NCI-H1092 (cell line): ENCODE results near the gene CDK11A.
"Not testable (repeated sequence)": the region's sequence is repeated elsewhere in the genome, so short reads cannot be mapped to it uniquely, and the experiment has no call there.

Source experiments
- DNase-seq: peaks from one replicate; lab custom pipeline; 2025; lab: John Stamatoyannopoulos, UW

Gene CDK11A

DNA sequence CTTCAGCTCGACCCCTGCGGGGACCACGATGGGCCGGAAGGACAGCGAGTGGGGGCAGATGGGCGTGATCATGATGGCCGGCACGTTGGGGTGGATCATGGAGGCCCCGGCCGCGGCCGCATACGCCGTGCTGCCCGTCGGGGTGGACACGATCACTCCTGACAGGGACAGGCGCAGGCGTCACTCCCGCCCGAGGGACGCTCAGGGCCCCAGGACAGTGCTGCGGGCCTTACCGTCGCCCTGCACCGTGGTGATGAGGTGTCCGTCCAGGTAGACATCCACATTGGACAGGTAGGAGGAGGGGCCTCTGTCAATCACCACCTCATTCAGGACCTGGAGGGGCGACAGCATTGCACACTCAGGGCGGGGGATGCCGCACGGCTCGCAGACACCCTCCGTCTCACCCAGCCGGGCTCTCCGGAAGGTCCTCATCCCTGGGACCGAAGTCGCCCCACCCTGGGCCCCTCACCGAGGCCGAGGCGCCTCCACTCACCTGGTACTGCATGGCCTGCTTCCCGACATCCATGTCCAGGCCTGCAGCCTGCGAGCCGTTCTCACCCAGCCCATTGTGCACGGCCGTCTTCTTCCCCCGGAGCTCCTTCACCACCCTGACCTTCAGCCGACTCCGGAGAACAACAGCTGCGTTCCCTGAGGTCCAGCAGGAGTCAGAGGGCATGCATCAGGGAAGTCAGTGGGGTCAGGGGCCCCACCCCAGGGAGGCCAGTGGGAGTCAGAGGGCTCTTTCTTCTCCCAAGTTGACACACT is 30.1 kb upstream of the CDK11A start:
- DNase-seq = no peak

DNA sequence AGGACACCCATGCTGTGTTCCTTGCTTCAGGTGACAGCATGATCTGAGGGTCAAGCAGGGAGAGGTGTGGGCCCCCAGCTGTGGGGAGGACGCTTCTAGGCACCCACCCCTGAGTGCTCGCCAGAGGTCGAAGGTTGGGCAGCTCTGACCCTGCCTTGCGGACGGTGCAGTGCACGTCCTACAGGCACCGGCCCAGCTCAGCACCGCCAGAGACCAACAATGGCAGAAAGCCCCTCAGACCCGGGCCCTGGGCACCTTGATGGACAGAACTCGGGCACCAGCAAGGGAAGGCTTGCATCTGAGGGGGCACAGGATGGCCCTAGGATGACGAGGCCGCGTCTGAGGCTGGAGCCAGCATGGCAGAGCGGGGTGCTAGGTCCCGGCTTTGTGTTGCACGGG is 29.4 kb upstream of the CDK11A start:
- no peak for DNase-seq

DNA sequence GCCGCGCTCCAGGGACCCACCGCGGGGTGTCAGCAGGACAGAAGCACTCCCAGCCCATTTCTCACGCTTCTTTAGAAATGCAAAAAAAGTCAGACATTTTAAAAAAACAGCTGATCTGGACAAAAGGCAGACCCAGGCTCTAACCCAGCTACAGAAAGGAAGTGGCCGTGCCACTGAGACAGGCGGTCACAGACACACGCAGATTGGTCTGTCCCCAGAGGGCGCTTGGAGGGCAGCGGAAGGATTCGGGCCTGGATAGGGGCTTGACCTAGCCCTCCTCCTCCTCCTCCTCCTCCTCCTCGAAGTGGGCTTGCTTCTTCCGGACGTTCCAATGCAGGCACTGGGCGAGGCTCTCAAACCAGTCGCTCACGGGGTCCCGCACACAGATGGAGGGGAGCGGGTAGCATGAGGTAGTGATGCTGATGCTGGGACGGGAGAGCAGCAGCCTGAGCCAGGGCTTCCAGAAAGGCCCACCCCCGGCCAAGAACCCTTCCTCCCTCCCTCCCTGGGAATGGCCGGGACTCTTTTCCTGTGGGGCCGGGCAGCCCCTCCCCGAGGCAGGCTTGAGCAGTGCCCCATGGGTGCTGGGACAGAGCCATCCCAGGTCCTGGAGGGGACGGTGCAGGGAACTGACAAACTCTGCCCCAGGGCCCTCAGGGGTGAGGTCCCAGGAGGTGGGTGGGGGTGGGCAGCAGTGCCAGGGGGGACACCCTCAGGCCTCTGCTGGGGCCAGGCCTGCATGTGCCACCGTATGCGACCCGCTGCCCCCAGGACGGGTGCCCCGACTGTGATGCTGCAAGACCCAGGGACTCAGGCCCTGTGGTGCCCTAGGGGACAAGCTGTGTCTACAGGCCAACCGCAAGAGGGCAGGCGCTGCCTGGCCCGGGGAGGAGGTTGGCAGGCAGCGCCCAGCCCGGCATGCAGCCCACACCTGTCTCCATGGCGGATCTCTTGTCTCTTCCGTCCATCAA is 28.8 kb upstream of the CDK11A start:
- no peak for DNase-seq

DNA sequence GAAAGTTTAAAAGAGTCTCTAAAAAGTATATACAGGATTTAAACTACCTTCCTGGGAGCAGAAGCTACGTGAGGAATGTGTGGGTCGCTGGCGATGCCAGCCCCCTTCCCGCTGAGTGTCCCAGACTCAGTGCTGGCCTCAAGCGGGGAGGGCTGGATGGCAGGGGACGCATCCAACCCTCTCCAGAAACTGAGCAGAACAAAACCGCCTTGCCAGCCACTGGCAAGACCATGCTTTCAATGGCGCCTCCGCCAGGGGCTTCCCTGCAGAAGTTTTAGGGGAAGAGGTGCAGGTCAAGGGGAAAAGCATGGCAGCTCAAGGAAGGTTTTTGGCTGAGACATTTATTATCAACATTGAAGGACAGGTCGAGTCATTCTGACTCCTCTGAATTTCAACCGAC is 28.0 kb upstream of the CDK11A start:
- DNase-seq = no peak

DNA sequence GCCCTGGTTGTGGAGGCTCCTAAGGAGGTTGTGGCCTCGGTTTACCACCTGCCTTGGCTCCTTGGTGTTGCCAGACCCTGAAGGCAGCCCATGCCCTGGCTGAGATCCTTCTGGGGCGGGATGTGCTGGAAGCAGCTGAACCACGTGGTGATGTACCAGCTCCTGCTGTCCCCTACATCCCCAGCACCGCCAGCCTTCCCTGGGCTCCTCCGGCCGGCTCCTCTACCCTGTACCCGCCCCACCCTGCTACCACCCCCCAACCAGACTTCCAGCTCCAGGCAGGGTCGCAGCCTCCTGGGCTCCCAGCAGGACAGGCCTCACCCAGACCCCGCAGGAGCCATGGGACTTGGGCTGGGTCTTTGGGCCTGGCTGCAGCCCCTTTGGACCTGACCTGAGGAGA is 25.8 kb upstream of the CDK11A start:
- DNase-seq = not testable (repeated sequence)

DNA sequence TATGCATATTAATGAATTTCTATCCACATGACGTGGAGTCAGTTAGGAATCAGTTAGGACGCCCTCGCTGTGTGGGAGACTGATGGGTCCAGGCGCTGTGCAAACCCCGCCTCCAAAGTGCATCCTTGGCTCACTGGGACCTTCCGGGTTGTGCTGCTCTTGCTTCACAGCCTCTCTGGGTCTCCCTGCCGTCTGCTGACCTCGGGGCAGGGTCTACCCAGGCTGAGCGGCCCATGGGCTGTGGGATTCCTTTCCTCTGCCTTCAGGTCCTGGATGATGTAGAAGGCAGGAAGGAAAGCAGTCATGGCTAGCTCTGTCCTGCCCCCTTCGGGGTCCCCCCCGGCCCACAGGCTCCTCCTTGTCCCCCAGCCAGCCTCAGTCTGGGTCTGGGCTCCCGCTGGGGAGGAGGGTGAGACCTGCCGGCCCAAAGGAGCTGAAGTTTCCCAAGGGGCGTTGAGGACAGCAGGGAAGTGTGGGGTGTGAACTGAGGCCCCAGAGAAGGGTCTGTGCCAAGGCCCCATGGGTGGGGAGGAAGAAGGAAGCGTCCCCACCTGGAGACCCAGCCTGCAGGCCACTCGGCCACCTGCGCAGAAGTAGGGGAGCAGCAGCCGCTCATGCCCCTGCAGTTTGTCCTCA is 24.6 kb upstream of the CDK11A start:
- no peak for DNase-seq

DNA sequence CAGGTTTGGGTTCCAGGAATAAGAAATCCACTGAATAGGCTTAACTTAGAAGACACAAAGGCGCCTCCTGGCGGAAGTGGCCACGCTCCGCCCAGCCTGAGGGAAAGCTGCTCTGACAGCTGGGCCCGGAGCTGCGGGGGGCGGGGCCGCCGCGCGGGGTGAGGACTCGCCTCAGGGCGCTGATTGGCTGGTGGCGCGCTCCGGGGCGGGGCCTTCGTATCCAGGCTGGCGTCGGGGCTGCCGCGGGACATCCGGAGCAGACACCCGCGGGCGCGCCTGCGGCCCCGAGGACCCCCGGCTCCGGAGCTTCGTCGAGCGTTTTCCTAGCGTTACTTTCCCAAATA is 22.4 kb upstream of the CDK11A start:
- not testable (repeated sequence) for DNase-seq

DNA sequence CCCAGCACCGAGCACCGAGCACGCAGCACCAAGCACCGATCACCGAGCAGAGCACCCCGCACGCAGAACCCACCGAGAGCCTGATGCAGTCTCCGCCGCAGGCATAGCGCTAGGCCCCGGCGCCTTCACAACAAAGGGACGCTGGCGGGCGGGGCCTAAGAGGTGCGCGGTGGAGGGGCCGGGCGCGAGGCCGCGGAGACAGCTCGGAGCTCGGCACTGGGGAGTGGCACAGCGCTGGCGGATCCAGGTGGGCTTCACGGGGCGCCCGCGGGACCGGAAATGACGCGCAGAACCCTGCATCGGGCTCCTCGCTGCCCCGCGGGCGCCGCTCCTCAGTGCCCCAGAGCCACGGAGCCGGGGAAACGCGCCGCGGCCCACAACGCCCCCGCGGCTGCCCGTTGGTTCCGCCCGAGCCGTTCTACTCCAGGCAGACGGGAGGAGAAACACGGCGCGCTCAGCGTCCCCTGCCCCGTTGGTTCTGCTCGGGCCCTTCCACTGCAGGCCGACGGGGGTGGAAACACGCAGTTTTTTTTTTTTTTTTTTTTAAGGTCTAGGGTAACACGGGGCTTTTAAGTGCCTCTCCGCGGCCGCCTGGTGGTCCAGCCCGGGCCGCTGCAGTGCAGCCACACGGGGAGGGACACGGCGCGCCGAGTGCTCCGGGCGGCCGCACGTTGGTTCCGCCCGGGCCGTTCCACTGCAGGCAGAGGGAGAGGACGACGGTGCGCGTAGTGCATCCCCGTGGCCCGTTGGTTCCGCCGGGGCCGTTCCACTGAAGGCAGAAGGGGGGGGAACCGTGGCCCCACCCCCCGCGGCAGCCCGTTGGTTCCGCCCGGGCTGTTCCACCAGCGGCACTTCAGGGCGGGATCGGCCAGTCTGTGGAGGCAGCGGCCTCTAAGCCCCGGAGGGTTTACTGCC is 21.8 kb upstream of the CDK11A start:
- DNase-seq = not testable (repeated sequence)

DNA sequence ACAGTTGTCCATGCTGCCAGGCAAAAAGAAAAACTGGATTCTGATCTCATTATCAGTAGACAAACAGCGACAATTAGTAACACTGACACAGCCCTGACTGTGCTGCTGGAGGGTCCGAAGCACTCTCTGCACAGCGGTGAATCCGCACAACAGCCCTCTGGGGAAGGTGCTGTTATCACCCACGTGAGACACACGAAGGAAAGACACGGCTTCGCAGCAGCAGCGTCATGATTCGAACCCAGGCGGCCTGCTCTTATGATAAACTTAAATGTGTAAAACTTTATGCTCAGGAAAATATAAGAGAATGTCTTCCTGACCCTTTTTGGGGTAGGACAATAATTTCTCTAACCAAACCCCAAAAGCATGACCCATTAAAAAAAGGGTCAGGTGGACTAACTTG is 18.4 kb upstream of the CDK11A start:
- not testable (repeated sequence) for DNase-seq

DNA sequence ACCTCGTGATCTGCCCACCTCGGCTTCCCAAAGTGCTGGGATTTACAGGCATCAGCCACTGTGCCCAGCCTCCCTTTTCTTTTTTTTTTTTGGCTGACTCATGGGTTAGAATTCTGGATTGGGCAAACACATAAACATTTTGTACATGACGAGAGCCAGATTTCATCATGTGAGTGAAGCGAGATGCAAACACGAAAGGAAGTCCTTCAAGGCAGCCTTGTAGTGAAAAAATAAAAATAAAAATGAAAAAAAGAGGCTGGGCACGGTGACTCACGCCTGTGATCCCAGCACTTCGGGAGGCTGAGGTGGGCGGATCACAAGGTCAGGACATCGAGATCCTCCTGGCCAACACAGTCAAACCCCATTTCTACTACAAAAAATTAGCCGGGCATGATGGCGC is 16.9 kb upstream of the CDK11A start:
- not testable (repeated sequence) for DNase-seq

DNA sequence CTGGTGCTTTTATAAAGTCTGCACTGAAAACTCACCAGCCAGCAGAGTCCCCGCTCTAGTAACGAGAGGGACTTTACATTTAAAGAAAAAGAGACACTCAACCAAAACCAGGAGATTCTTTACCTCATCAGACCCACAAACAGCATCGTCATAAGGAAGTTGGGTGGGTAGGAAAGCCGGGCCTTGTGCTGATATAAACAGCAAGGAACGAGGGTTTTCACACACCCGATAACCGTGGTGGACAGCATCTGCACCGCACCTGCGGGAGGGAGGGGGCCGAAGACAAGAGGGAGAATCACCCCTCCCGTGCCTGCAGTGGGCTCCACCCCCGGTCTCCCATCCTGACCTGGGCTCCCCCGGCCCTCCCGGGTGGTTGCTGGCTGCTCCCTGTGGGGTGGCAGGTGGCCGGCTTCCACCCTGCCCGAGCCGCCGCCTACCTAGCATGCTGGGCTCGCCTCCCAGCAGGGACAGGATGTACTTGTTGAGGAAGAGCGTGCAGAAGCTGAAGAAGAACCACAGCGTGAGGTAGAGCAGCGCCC is 14.7 kb upstream of the CDK11A start:
- not testable (repeated sequence) for DNase-seq

DNA sequence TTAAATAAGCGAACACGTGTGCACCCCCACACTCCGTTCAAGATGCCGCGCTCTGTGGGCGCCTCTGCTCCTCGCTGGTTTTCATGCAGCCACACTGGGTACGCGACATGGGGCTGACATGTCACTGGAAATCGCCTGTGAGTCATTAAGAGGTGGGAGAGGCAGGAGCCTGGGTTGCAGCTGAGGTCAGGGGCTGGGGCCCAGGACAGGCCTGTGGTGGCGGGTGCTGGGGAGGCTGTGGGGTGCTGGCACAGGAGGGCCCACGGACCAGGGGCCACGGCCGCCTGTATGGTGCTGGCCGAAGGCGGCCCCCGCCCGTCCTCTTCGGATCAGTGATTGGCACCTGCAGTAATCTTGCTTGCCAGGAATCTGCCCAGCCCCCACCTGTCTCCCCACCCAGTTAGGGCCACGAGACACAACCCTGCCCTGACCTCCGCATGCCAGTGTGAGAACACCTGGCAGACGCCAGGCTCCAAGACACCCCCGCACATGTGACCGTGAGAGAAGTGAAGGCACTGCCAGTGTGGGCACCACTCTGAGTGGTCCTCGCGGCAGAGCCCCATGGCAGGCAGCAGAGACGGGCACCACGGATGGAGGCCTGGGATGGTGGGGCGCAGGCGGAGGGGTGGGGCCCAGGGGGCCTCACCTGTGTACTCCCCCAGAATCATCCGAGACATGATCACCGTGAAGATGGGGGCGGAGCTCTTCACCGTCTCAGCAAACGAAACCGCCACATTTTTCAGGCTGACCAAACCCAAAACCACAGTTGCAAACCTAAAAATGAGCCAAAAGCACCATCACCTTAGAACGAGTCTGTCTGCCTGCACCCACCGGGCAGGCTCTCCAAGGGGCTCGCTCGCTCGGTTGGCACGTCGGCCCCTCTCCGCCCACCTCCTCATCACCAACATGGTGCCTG is 13.8 kb upstream of the CDK11A start:
- not testable (repeated sequence) for DNase-seq

DNA sequence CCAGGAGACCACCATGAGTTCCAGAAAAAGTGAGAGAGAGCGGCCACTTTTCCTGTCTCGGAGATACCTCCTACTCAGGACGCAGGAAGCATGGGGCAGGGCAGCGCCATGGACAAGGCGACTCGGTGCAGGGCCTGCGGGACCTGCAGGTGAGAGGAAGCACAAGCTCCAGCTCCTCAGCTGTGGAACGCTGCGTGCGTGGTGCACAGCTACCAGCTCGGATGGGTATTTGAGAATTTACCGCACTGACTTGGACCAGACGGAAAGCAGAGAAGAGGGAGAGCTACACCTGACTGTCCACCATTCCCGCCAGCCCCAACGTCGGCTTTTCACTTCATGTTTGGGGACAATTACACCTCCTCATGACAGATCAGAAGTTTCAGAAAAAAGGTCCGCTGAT is 8.2 kb upstream of the CDK11A start:
- DNase-seq = no peak

DNA sequence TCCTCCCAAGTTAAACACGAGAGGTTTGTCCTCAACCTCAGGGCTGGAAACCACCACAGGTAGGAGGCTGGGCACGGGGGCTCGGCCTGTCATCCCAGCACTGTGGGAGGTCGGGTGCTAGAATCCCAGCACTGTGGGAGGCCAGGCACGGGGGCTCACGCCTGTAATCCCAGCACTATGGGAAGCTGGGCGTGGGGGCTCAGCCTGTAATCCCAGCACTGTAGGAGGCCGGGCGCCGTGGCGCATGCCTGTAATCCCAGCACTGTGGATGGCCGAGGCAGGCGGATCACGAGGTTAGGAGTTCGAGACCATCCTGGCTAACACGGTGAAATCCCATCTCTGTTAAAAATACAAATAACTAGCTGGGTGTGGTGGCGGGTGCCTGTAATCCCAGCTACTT is 6.7 kb upstream of the CDK11A start:
- no peak for DNase-seq

DNA sequence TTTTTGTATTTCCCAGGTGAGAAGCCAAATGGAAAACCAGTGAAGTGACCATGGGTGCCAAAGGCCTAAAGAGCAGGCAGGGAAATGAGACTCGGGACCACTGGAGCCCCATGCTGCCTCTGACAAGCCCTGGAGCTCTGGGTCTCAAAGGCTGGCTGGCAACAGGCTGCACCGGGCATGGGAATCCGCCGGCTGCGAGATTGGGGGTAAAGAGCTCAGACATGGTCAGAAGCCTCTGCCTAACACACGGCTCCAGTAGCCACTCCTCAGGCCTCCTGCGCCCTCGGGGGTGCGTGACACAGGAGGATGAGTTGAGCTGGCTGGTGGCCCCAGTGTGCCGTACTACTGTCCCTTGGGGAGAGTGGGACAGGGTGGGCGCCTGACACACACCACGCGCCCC is 6.1 kb upstream of the CDK11A start:
- not testable (repeated sequence) for DNase-seq

DNA sequence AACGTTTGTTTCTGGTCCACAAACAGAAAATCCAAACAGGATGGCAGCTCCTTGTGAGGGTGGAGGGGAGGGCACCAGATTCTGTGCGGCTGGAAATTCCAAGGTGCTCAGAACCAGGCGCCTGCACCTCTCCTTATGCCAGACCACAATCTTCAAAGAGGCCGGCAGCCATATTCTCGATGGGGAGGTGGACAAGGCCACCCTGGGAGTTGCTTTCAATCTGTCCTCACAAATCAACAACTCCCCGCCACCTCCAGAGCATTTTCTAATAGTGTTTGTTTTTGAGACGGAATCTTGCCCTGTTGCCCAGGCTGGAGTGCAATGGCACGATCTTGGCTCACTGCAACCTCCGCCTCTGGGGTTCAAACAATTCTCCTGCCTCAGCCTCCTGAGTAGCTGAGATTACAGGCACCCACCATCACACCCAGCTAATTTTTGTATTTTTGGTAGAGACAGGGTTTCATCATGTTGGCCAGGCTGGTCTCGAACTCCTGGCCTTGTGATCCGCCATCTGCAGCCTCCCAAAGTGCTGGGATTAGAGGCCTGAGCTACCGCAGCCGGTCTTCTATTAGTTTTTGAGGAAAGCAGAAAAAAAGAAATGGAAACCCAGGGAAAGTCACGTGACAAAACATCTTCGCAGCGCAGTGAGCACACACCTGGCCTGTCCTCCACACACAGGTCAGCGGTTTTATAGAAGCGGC is 5.1 kb upstream of the CDK11A start:
- DNase-seq = not testable (repeated sequence)

DNA sequence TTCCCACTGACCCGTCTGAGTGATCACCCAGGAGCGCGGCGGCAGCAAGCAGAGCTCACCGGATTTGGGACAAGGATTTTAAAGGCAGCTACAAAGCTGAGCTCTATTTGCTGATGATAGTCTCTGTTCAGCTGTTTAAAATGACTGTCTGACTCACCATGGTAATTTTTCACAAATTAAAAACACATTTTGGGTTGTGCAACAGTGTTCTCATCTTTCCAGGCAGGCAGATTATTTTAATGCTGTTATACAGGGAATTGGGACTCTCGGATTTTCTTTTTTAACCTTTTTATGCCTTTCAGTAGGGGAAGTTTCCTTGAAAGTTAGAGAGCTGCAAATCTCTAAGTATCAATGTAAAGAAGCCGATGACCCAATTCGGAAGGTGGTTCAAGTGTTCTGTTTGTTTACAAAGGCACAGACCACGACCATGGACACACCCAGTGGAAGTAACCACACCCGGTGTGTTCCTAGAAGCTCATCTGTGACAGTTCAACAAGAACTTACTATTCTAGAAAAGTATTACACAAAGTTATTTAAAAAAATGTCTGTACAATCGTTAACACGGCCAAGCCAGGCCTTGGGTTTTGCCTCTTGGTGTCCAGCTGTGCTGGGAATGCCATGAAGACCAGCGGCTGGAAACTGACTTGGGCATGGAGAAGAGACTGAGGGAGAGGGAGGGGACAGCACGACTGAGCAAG is 4.3 kb upstream of the CDK11A start:
- not testable (repeated sequence) for DNase-seq

DNA sequence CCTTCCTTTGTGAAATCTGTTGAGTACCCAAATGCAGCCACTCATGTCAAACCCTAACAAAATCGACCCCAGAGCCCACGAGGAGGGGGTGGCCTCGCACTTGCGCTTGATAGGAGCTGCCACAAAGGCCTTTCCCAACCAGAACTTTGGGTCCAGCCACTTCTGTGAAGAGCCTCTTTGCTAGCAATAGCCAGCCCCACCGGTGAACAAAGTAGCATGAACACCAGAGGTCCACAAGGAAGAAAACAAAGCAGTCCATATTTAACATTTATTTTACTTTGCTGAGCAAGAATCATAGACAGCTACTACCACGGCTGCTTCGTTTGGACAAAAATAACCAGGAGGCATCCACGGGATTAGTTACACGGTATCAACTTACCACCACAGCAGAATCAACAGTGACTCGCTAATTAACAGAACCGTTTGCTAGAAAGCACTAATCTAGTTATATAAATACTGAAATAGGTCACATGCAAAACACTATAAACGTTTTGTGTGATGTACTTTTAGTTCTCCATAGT is 3.0 kb upstream of the CDK11A start:
- DNase-seq = not testable (repeated sequence)

DNA sequence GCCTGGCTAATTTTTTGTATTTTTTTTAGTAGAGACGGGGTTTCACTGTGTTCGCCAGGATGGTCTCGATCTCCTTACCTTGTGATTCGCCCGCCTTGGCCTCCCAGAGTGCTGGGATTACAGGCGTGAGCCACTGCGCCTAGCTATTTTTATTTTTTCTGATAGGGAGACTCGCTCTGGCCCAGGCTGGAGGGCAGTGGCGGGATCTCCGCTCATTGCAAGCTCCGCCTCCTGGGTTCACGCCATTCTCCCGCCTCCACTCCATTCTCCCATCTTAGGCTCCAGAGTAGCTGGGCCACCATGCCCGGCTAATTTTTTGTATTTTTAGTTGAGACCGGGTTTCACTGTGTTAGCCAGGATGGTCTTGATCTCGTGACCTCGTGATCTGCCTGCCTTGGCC is 1.9 kb upstream of the CDK11A start:
- not testable (repeated sequence) for DNase-seq
